Measurements from ENCODE around the gene ST8SIA1. TPM values are rescaled to one million over a fixed set of nuclear protein-coding genes. Genes with fewer than 3 reads are reported as not detected.

ST8SIA1 gene
- total RNA-seq, 1 donor from 2014 or later, result 2.1 TPM

GRCh38 chr12:22299294-22299912 lies 35.1 kb downstream of the ST8SIA1 start:
- Histone ChIP-seq H3K36me3 (no peaks in the 10 kb centered on the region), H3K27me3 (ENCODE audit: low read depth) (no peaks in the 10 kb centered on the region), H3K4me1 (no peaks in the 10 kb centered on the region), H3K4me3 (no peak overlapping the region), H3K9me3 (replicated peaks) (peaks cover 45% of the 10 kb centered on the region), H3K27ac (replicated peaks) (no peak overlapping the region)
- no peak for DNase-seq
- intact Hi-C loops (cut with micrococcal nuclease), result no loop called here
- TF ChIP-seq CTCF (IDR thresholded peaks at IDR 0.05; ENCODE audit: borderline replicate concordance), result no peak

- no peak overlapping the region for H3K27ac ChIP-seq (replicated peaks)
- intact Hi-C loops (cut with micrococcal nuclease), result loop anchor here (5.0 kb wide), 1 partner anchor 43 kb away; the partner anchor contains the start of gene ST8SIA1
- H3K4me3 ChIP-seq, result no peak overlapping the region
- TF ChIP-seq CTCF (IDR thresholded peaks at IDR 0.05; ENCODE audit: borderline replicate concordance), result no peak
- peaks cover 4% of the 10 kb centered on the region for H3K4me1 ChIP-seq
- H3K27me3 ChIP-seq (ENCODE audit: low read depth), result peaks cover 8% of the 10 kb centered on the region
- DNase-seq, result no peak
- H3K36me3 ChIP-seq, result no peaks in the 10 kb centered on the region
- no peaks in the 10 kb centered on the region for H3K9me3 ChIP-seq (replicated peaks)
Observed at GRCh38 chr12:22289250-22289649, 45.3 kb downstream of the ST8SIA1 start.

GRCh38 chr12:22287776-22288621 lies 46.5 kb downstream of the ST8SIA1 start:
- Histone ChIP-seq H3K27me3 (ENCODE audit: low read depth) (peaks cover 8% of the 10 kb centered on the region), H3K27ac (replicated peaks) (no peak overlapping the region), H3K9me3 (replicated peaks) (no peaks in the 10 kb centered on the region), H3K4me3 (no peak overlapping the region), H3K4me1 (peaks cover 4% of the 10 kb centered on the region), H3K36me3 (no peaks in the 10 kb centered on the region)
- no peak for DNase-seq
- intact Hi-C loops (cut with micrococcal nuclease), result loop anchor here (5.0 kb wide), 1 partner anchor 44 kb away; the partner anchor contains the start of gene ST8SIA1
- no peak for TF ChIP-seq CTCF (IDR thresholded peaks at IDR 0.05; ENCODE audit: borderline replicate concordance)

GRCh38 chr12:22287101-22287500 lies 47.4 kb downstream of the ST8SIA1 start:
- Histone ChIP-seq H3K9me3 (replicated peaks) (no peaks in the 10 kb centered on the region), H3K27ac (replicated peaks) (no peak overlapping the region), H3K4me1 (peaks cover 4% of the 10 kb centered on the region), H3K36me3 (no peaks in the 10 kb centered on the region), H3K27me3 (ENCODE audit: low read depth) (peaks cover 8% of the 10 kb centered on the region), H3K4me3 (no peak overlapping the region)
- intact Hi-C loops (cut with micrococcal nuclease), result loop anchor here (5.0 kb wide), 1 partner anchor 45 kb away; the partner anchor contains the start of gene ST8SIA1
- no peak for TF ChIP-seq CTCF (IDR thresholded peaks at IDR 0.05; ENCODE audit: borderline replicate concordance)
- no peak for DNase-seq

- Histone ChIP-seq H3K27me3 (ENCODE audit: low read depth) (peaks cover 8% of the 10 kb centered on the region), H3K4me1 (peaks cover 4% of the 10 kb centered on the region), H3K4me3 (no peak overlapping the region), H3K27ac (replicated peaks) (no peak overlapping the region), H3K36me3 (no peaks in the 10 kb centered on the region), H3K9me3 (replicated peaks) (no peaks in the 10 kb centered on the region)
- intact Hi-C loops (cut with micrococcal nuclease), result loop anchor here (5.0 kb wide), 1 partner anchor 46 kb away; the partner anchor contains the start of gene ST8SIA1
- no peak for TF ChIP-seq CTCF (IDR thresholded peaks at IDR 0.05; ENCODE audit: borderline replicate concordance)
- no peak for DNase-seq
Observed at GRCh38 chr12:22286569-22286968, 47.9 kb downstream of the ST8SIA1 start.
